WTC11 (cell line): ENCODE measurements around the gene ENGASE. TPM values are rescaled to one million over a fixed set of nuclear protein-coding genes. Genes with fewer than 3 reads are reported as not detected.

ENCODE experiments used
- ATAC-seq: fragments of 200-7000 bp; cut with Tn5 transposase; 2 replicates; pipeline ENCODE4 v1.10.0; 2021; ENCODE audit warnings: mild to moderate bottlenecking, moderate library complexity
- CTCF ChIA-PET: fragments of 300-600 bp; sonication (Branson Sonifier 250); formaldehyde crosslinking; loops from one replicate; lab custom pipeline; 2021; ENCODE audit warnings: antibody characterized with exemption; lab: Charles Lee
- POLR2A ChIA-PET: fragments of 350-600 bp; sonication (Branson Sonifier 250); formaldehyde crosslinking; loops from one replicate; lab custom pipeline; 2021; ENCODE audit warnings: antibody characterized with exemption; lab: Charles Lee
- DNase-seq: peaks from one replicate; pipeline ENCODE4 v3.0.0; 2021; ENCODE audit warnings: low spot score
- H3K27ac Mint-ChIP-seq: 2 replicates; pipeline ENCODE4 v1.8.0; 2021; ENCODE audit warnings: mixed read lengths
- H3K27me3 Mint-ChIP-seq: 2 replicates; pipeline ENCODE4 v1.8.0; 2021; ENCODE audit warnings: low read depth, mild to moderate bottlenecking, moderate library complexity, mixed read lengths
- H3K36me3 Mint-ChIP-seq: 2 replicates; pipeline ENCODE4 v1.8.0; 2021; ENCODE audit warnings: mixed read lengths
- H3K4me1 Mint-ChIP-seq: 2 replicates; pipeline ENCODE4 v1.8.0; 2022; ENCODE audit warnings: mixed read lengths
- H3K4me3 Mint-ChIP-seq: 2 replicates; pipeline ENCODE4 v1.8.0; 2021; ENCODE audit warnings: mild to moderate bottlenecking, moderate library complexity, mixed read lengths
- H3K9me3 Mint-ChIP-seq: 2 replicates; pipeline ENCODE4 v1.8.0; 2021; ENCODE audit warnings: mixed read lengths
- ARID4B ChIP-seq: sonication (generic); formaldehyde crosslinking; IDR thresholded peaks from 2 replicates; pipeline ENCODE4 v1.8.0; 2023; ENCODE audit warnings: missing genetic modification reagents, mild to moderate bottlenecking, borderline replicate concordance
- CREM ChIP-seq: sonication (generic); formaldehyde crosslinking; IDR thresholded peaks from 2 replicates; pipeline ENCODE4 v1.8.1; 2022; ENCODE audit warnings: mild to moderate bottlenecking, missing genetic modification reagents, moderate library complexity
- E2F5 ChIP-seq: sonication (generic); formaldehyde crosslinking; IDR thresholded peaks from 2 replicates; pipeline ENCODE4 v1.8.1; 2022; ENCODE audit warnings: mild to moderate bottlenecking, moderate library complexity, missing genetic modification reagents
- GTF2I ChIP-seq: fragments of 250-450 bp; sonication (Bioruptor Pico); conservative IDR thresholded peaks from 2 replicates; pipeline ENCODE4 v1.4.0; 2021; ENCODE audit warnings: mild to moderate bottlenecking
- IRF2 ChIP-seq: sonication (generic); formaldehyde crosslinking; IDR thresholded peaks from 2 replicates; pipeline ENCODE4 v1.8.0; 2022; ENCODE audit warnings: low read depth, missing genetic modification reagents, borderline replicate concordance
- NR2C2 ChIP-seq: sonication (generic); formaldehyde crosslinking; IDR thresholded peaks from 2 replicates; pipeline ENCODE4 v1.8.0; 2022; ENCODE audit warnings: mild to moderate bottlenecking, missing genetic modification reagents
- NR3C1 ChIP-seq: sonication (generic); formaldehyde crosslinking; conservative IDR thresholded peaks from 2 replicates; pipeline ENCODE4 v1.8.1; 2023; ENCODE audit warnings: low read depth, mild to moderate bottlenecking, missing genetic modification reagents
- RORB ChIP-seq: fragments of 250-450 bp; sonication (Bioruptor Pico); IDR thresholded peaks from 2 replicates; pipeline ENCODE4 v1.9.0; 2021; ENCODE audit warnings: mild to moderate bottlenecking
- SOX15 ChIP-seq: fragments of 250-450 bp; sonication (Bioruptor Pico); IDR thresholded peaks from 2 replicates; pipeline ENCODE4 v1.9.0; 2021; ENCODE audit warnings: mild to moderate bottlenecking
- total RNA-seq: library from RNA; stranded (reverse); gene quantifications from 3 replicates; pipeline ENCODE4 v1.2.3, GENCODE V29; 2021
- TF ChIP-seq, protein P1 (sequence below): sonication (generic); formaldehyde crosslinking; IDR thresholded peaks from 2 replicates; pipeline ENCODE4 v1.8.0; 2022; ENCODE audit warnings: missing genetic modification reagents
- TF ChIP-seq, protein P2 (sequence below): sonication (generic); formaldehyde crosslinking; IDR thresholded peaks from 2 replicates; pipeline ENCODE4 v1.8.1; 2022; ENCODE audit warnings: low read depth, mild to moderate bottlenecking, moderate library complexity, missing genetic modification reagents, borderline replicate concordance

ENGASE gene
- total RNA-seq, 1 experiment from 2014 or later, result 41.6 TPM

DNA sequence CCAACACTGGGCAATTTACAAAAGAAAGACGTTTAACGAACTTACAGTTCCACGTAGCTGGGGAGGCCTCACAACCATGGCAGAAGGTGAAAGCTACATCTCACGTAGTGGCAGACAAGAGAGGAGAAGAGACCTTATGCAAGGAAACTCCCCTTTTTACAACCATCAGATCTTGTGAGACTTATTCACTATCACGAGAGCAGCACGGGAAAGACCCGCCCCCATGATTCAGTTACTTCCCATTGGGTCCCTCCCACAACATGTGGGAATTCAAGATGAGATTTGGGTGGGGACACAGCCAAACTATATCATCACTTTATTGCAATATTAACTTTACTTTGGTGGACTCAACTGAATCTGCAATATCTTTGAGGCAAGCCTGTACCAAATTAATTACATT is 11.9 kb upstream of the ENGASE start:
- POLR2A ChIA-PET, result no interaction called here

GRCh38 chr17:79064026-79064425 is 10.6 kb upstream of the ENGASE start:
- ATAC-seq (no peak), DNase-seq (no peak)
- H3K4me1 Mint-ChIP-seq, result no peaks in the 10 kb centered on the region
- H3K4me3 Mint-ChIP-seq, result no peak overlapping the region
- no peaks in the 10 kb centered on the region for H3K36me3 Mint-ChIP-seq
- POLR2A ChIA-PET, result no interaction called here
- H3K9me3 Mint-ChIP-seq, result no peaks in the 10 kb centered on the region
- CTCF ChIA-PET, result interaction anchor here (0.5 to 2.5 kb wide), 4 partner anchors 11 to 325 kb away, joined by 3 to 6 read pairs (median 5); partner anchors contain the start of gene ENGASE
- TF ChIP-seq NR2C2 (CRISPR knock-in tag) (no peak), IRF2 (no peak), GTF2I (CRISPR knock-in tag) (no peak), CREM (no peak), RORB (CRISPR knock-in tag) (no peak)
- TF ChIP-seq, protein P1, sequence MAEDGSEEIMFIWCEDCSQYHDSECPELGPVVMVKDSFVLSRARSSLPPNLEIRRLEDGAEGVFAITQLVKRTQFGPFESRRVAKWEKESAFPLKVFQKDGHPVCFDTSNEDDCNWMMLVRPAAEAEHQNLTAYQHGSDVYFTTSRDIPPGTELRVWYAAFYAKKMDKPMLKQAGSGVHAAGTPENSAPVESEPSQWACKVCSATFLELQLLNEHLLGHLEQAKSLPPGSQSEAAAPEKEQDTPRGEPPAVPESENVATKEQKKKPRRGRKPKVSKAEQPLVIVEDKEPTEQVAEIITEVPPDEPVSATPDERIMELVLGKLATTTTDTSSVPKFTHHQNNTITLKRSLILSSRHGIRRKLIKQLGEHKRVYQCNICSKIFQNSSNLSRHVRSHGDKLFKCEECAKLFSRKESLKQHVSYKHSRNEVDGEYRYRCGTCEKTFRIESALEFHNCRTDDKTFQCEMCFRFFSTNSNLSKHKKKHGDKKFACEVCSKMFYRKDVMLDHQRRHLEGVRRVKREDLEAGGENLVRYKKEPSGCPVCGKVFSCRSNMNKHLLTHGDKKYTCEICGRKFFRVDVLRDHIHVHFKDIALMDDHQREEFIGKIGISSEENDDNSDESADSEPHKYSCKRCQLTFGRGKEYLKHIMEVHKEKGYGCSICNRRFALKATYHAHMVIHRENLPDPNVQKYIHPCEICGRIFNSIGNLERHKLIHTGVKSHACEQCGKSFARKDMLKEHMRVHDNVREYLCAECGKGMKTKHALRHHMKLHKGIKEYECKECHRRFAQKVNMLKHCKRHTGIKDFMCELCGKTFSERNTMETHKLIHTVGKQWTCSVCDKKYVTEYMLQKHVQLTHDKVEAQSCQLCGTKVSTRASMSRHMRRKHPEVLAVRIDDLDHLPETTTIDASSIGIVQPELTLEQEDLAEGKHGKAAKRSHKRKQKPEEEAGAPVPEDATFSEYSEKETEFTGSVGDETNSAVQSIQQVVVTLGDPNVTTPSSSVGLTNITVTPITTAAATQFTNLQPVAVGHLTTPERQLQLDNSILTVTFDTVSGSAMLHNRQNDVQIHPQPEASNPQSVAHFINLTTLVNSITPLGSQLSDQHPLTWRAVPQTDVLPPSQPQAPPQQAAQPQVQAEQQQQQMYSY (CRISPR knock-in tag), result no peak
- TF ChIP-seq, protein P2, sequence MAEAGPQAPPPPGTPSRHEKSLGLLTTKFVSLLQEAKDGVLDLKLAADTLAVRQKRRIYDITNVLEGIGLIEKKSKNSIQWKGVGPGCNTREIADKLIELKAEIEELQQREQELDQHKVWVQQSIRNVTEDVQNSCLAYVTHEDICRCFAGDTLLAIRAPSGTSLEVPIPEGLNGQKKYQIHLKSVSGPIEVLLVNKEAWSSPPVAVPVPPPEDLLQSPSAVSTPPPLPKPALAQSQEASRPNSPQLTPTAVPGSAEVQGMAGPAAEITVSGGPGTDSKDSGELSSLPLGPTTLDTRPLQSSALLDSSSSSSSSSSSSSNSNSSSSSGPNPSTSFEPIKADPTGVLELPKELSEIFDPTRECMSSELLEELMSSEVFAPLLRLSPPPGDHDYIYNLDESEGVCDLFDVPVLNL (CRISPR knock-in tag), result no peak
- H3K27me3 Mint-ChIP-seq, result no peaks in the 10 kb centered on the region; the same call in 1 of the 2 replicates
- no peak overlapping the region for H3K27ac Mint-ChIP-seq

More for the DNA sequence above, 11.9 kb upstream of the ENGASE start:
- Mint-ChIP-seq H3K4me1 (no peaks in the 10 kb centered on the region), H3K27me3 (peaks cover 5% of the 10 kb centered on the region; the same call in 1 of the 2 replicates), H3K36me3 (0 out of 2 replicates have a peak, but pooled peaks cover 2% of the 10 kb centered on the region), H3K4me3 (no peak overlapping the region), H3K9me3 (peaks cover 3% of the 10 kb centered on the region; the same call in 1 of the 2 replicates), H3K27ac (no peak overlapping the region)
- TF ChIP-seq NR3C1 (CRISPR knock-in tag) (no peak), SOX15 (CRISPR knock-in tag) (no peak), E2F5 (CRISPR knock-in tag) (no peak), ARID4B (CRISPR knock-in tag) (no peak)
- CTCF ChIA-PET, result interaction anchor here (0.6 to 1.5 kb wide), 3 partner anchors 12 to 25 kb away, joined by 3 to 5 read pairs (median 4); partner anchors contain the start of gene ENGASE
- DNase-seq (no peak), ATAC-seq (no peak)
